NCI-H2029 treated with DMSO at 0.1 percent for 48 hours (cell line): Measurements from ENCODE around the gene P2RY4.
A peak's percentile ranks its signal among the peaks of the same experiment; 100 is the strongest.
"Not testable (repeated sequence)": the region's sequence is repeated elsewhere in the genome, so short reads cannot be mapped to it uniquely, and the experiment has no call there.

Source experiments
- DNase-seq: peaks from one replicate; lab custom pipeline; 2025; lab: John Stamatoyannopoulos, UW

P2RY4 gene

DNA sequence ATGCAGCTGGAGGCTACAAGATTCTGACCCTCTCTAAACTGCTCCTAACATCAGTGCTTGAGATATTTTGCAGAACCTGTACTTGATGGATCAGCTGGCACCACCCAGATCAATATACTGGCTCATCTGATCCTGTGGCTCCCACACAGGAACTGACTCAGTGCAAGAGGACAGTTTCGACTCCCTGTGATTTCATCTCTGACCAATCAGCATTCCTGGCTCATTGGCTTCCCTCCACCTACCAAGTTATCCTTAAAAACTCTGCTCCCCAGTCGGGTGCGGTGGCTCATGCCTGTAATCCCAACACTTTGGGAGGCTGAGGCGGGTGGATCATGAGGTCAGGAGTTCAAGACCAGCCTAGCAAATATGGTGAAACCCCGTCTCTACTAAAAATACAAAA lies 16.4 kb downstream of the P2RY4 start:
- DNase-seq = not testable (repeated sequence)

DNA sequence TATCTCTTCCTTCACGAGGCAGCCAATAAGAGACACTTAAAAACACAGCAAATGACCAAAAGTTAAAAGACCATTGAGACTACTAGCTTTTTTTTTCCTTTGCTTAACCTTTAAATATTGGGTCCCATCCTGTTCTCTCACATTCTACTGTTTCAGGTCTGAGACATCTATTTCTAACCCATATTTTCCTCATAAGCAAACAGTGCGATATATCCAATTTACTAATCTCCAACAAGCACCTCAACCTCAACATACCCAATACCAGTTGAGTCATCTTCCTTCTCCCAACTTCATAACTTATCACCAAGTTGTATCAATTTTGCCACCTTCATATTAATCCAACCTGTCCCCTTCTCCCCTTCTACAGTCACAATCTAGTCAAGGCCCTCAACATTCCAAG lies 18.5 kb downstream of the P2RY4 start:
- DNase-seq = no peak

GRCh38 chrX:70240751-70241150 lies 19.3 kb downstream of the P2RY4 start:
- no peak for DNase-seq

GRCh38 chrX:70234355-70234754 lies 25.6 kb downstream of the P2RY4 start, which contains the start of gene AWAT1:
TSS of gene AWAT1 (plus strand) at chrX:70234655. CDS start at chrX:70234696, 41 bp downstream.
- DNase-seq = no peak

GRCh38 chrX:70231666-70232065 lies 28.3 kb downstream of the P2RY4 start:
- DNase-seq = no peak

DNA sequence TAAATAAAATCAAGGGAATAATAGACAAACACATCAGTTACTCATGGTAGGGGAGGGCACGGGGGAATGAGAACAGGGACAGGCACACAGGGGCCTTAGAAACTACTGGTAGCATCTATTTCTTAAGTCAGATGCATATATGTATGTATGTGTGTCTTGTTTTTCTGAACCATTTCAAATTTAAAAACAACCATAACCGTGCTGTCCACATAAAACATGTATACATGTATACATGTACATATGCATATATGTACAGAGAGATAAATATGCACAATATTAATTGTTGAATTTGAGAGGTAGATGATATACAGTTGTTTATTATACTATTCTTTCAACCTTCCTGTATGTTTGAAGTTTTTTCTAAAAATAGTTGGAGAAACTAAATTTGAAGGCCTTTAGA lies 33.3 kb downstream of the P2RY4 start:
- DNase-seq = no peak

DNA sequence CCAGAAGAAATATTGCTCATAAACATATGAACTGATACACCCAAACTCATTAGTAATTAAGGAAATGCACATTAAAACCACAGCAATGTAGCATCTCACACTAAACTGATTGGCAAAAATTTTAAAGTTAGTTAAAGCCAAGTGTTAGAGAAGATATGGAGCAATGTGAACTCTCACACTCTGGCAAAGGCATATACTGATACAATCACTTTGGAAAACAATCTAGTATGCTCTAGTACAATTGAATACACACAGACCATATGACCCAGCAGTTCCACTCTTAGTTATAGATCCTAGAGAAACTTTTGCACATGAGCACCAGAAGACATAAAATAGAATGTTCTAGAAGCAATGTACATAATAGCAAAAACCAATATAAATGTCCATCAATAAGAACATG lies 34.0 kb downstream of the P2RY4 start:
- DNase-seq = no peak

DNA sequence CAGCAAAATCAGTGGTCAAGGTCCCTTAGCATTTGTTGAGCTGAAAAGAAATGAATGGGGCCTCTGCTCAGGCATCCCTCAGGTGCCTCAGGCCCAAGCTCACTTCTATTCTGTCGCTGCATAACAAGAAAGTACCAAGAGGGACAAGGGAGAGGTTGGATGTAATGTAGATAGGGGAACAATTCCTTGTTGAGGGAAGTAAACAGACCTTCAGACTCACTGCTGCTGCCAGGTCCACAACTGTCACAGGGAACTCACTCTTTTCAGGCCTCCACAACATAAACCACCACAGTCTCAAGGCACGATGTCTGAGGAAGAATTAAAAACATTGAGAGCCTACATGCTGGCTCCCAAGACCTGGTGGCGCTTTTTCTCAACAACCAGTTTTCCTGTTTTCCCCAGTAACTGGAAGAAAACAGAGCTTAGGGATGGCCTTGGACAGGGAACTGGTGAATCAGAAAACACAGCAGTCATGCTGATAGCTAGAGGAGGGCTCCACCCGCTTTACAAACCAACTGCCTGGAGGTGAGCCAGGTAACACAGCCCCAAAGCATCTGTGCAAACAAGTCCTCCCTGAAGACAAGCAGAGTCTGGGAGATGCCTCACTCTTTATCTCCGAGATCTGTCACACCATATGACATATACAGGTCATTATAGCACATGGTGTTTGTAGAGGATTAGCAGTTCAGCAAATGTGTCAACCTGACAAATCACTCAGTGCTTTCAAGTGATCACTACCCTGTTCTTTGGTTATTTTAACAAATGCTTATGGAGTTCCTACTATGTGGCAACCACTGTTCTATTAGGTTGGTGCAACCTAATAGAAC lies 39.9 kb downstream of the P2RY4 start:
- peak; percentile 31 for DNase-seq

GRCh38 chrX:70209570-70209969 lies 50.4 kb downstream of the P2RY4 start:
- DNase-seq = not testable (repeated sequence)

DNA sequence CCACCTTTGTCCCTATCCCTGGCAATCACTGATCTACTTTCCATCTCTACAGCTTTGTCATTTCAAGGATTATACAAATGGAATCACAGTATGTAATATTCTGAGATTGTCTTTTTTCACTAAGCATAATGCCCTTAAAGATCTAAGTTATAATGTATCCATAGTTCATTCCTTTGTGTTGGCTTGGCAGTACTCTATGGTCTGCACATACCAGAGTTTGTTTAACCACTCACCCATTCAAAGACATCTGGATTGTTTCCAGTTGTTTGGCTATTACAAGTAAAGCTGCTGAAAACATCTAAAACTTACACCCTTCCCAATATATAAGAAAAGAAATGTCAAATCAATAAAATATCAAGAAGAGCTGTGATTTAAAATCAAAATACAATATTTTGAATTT lies 51.5 kb downstream of the P2RY4 start:
- DNase-seq = peak; percentile 9
